ENCODE measurements around the gene RANBP1.

The RANBP1 gene

GRCh38 chr22:20167643-20168322 lies 51.9 kb downstream of the RANBP1 start:
- no peak overlapping the region for H3K4me3 ChIP-seq (ENCODE audit: low read depth, low read length)

GRCh38 chr22:20169253-20169822 lies 53.4 kb downstream of the RANBP1 start:
- H3K4me3 ChIP-seq (ENCODE audit: low read depth, low read length): no peak overlapping the region

GRCh38 chr22:20170170-20170569 lies 54.3 kb downstream of the RANBP1 start:
- H3K4me3 ChIP-seq (ENCODE audit: low read depth, low read length): no peak overlapping the region

GRCh38 chr22:20171288-20172140 lies 55.6 kb downstream of the RANBP1 start:
- no peak overlapping the region for H3K4me3 ChIP-seq (ENCODE audit: low read depth, low read length)

GRCh38 chr22:20172141-20172613 lies 56.3 kb downstream of the RANBP1 start:
- no peak overlapping the region for H3K4me3 ChIP-seq (ENCODE audit: low read depth, low read length)

GRCh38 chr22:20173246-20173645 lies 57.3 kb downstream of the RANBP1 start:
- no peak overlapping the region for H3K4me3 ChIP-seq (ENCODE audit: low read depth, low read length)

GRCh38 chr22:20173772-20174171 lies 57.9 kb downstream of the RANBP1 start:
- H3K4me3 ChIP-seq (ENCODE audit: low read depth, low read length): no peak overlapping the region

GRCh38 chr22:20174785-20175596 lies 59.1 kb downstream of the RANBP1 start:
- no peak overlapping the region for H3K4me3 ChIP-seq (ENCODE audit: low read depth, low read length)

GRCh38 chr22:20175597-20175900 lies 59.6 kb downstream of the RANBP1 start:
- H3K4me3 ChIP-seq (ENCODE audit: low read depth, low read length): no peak overlapping the region

GRCh38 chr22:20176421-20177085 lies 60.6 kb downstream of the RANBP1 start:
- no peak overlapping the region for H3K4me3 ChIP-seq (ENCODE audit: low read depth, low read length)
